Keratinocyte (primary cell): Measurements from ENCODE around the gene CHID1. TPM values are rescaled to one million over a fixed set of nuclear protein-coding genes. Genes with fewer than 3 reads are reported as not detected.

Source experiments
- DNase-seq: peaks from one replicate; pipeline ENCODE4 v3.0.0-alpha.2; 2011; ENCODE audit warnings: low read depth, missing footprints, low spot score
- FAIRE-seq: peaks from 2 replicates; lab custom pipeline; 2011; peaks lifted over from hg19 to GRCh38; lab: Jason Lieb, UNC
- H2AFZ ChIP-seq: 2 replicates; pipeline ENCODE4 v1.6.0; 2012; ENCODE audit warnings: low read length, control low read depth, inconsistent platforms; ENCODE audit not compliant: control insufficient read depth
- H3K27ac ChIP-seq: 2 replicates; pipeline ENCODE4 v1.5.1; 2011; ENCODE audit warnings: low read length; ENCODE audit not compliant: control insufficient read depth, insufficient read depth
- H3K27me3 ChIP-seq: 3 replicates; pipeline ENCODE4 v1.6.0; 2011; ENCODE audit warnings: low read length; ENCODE audit not compliant: control insufficient read depth, insufficient read depth; ENCODE audit errors: extremely low read depth
- H3K36me3 ChIP-seq, 2 experiments: 2 replicates in 1 of 2; 3 replicates in 1 of 2; pipeline ENCODE4 v1.5.1; 2011; ENCODE audit warnings: low read length in 2 of 2, mild to moderate bottlenecking in 1 of 2; ENCODE audit not compliant: control insufficient read depth in 2 of 2, insufficient read depth in 2 of 2; ENCODE audit errors: extremely low read depth in 1 of 2
- H3K4me1 ChIP-seq: 3 replicates; pipeline ENCODE4 v1.5.1; 2011; ENCODE audit warnings: low read length; ENCODE audit not compliant: control insufficient read depth, insufficient read depth; ENCODE audit errors: extremely low read depth
- H3K4me2 ChIP-seq: 3 replicates; pipeline ENCODE4 v1.6.0; 2011; ENCODE audit warnings: low read depth, low read length; ENCODE audit not compliant: control insufficient read depth, insufficient read depth; ENCODE audit errors: extremely low read depth
- H3K4me3 ChIP-seq, 3 experiments: fragments of 200-600 bp in 1 of 3; sonication (generic) in 1 of 3; 2 replicates in 2 of 3; 3 replicates in 1 of 3; pipeline ENCODE4 v1.5.1; 2011 to 2016; ENCODE audit warnings: low read length in 3 of 3, mild to moderate bottlenecking in 3 of 3, control low read depth in 2 of 3, inconsistent platforms in 1 of 3, low read depth in 1 of 3, mixed read lengths in 1 of 3, mixed run types in 1 of 3, moderate library complexity in 1 of 3; ENCODE audit not compliant: control insufficient read depth in 2 of 3, insufficient read depth in 2 of 3; ENCODE audit errors: extremely low read depth in 1 of 3
- H3K79me2 ChIP-seq: 2 replicates; pipeline ENCODE4 v1.6.0; 2012; ENCODE audit warnings: low read length; ENCODE audit not compliant: control insufficient read depth, insufficient read depth
- H3K9ac ChIP-seq: 3 replicates; pipeline ENCODE4 v1.6.0; 2011; ENCODE audit warnings: low read length; ENCODE audit not compliant: control insufficient read depth, insufficient read depth; ENCODE audit errors: extremely low read depth
- H3K9me1 ChIP-seq: 3 replicates; pipeline ENCODE4 v1.6.0; 2011; ENCODE audit warnings: low read length; ENCODE audit not compliant: control insufficient read depth, insufficient read depth; ENCODE audit errors: extremely low read depth
- H3K9me3 ChIP-seq: 2 replicates; pipeline ENCODE4 v1.5.1; 2012; ENCODE audit warnings: low read depth, low read length; ENCODE audit not compliant: control insufficient read depth
- H4K20me1 ChIP-seq: 3 replicates; pipeline ENCODE4 v1.6.0; 2011; ENCODE audit warnings: low read length; ENCODE audit not compliant: control insufficient read depth, insufficient read depth; ENCODE audit errors: extremely low read depth
- CTCF ChIP-seq, 3 experiments: IDR thresholded peaks in 1 of 3; conservative IDR thresholded peaks in 1 of 3; optimal IDR thresholded peaks in 1 of 3; 2 replicates in 2 of 3; 3 replicates in 1 of 3; pipeline versions ENCODE3 to v1.5.1; 2011; ENCODE audit warnings: low read length in 3 of 3, mild to moderate bottlenecking in 3 of 3, moderate library complexity in 2 of 3, control low read depth in 1 of 3, inconsistent platforms in 1 of 3; ENCODE audit not compliant: insufficient read depth in 2 of 3; ENCODE audit errors: extremely low read depth in 1 of 3
- EZH2 ChIP-seq: IDR thresholded peaks from one replicate; pipeline ENCODE4 v1.6.1; 2012; ENCODE audit warnings: inconsistent platforms, mild to moderate bottlenecking, low read length, moderate library complexity
- dilution Hi-C: fragments of 300-500 bp; cut with MboI; formaldehyde crosslinking; loops from one replicate; pipeline ENCODE4 v1.7.0; 2020; ENCODE audit warnings: low sequenced_read_pairs; ENCODE audit not compliant: extremely low pct_ligation_motif_present
- polyA plus RNA-seq, 5 experiments: library from polyadenylated mRNA; depleted of rRNA in 3 of 5; stranded (reverse) in 3 of 5; stranded (forward) in 1 of 5; unstranded in 1 of 5; fragments of >200 nt; gene quantifications; 1 replicate in 1 of 5; 2 replicates in 3 of 5; 3 replicates in 1 of 5; pipeline versions ENCODE4 v1.2.1 to v1.2.3, GENCODE V29; 2011 to 2012; ENCODE audit warnings: missing spikeins in 2 of 5, low read depth in 1 of 5, low replicate concordance in 1 of 5

Gene CHID1
- polyA plus RNA-seq, 1 donor (not counting 4 experiments of a cell fraction or from before 2014, with no cell fraction given) = 23.0 TPM

- no peaks in the 10 kb centered on the region for H4K20me1 ChIP-seq
- TF ChIP-seq CTCF (optimal IDR thresholded peaks at IDR 0.05 in 1 of 3, IDR thresholded peaks at IDR 0.05 in 1 of 3, conservative IDR thresholded peaks at IDR 0.05 in 1 of 3; ENCODE audit: extremely low read depth in 1 of 3, insufficient read depth in 2 of 3, low read length in 3 of 3) = no peak
- TF ChIP-seq EZH2 = no peak
- dilution Hi-C loops = no loop called here
- H3K4me1 ChIP-seq = peaks cover 12% of the 10 kb centered on the region
- no peaks in the 10 kb centered on the region for H3K27me3 ChIP-seq
- H3K27ac ChIP-seq = peak overlapping the region; percentile 20
- no peak for DNase-seq
- H3K9me1 ChIP-seq = no peaks in the 10 kb centered on the region
- peak overlapping the region; percentile 86 for H2AFZ ChIP-seq
- peak overlapping the region; percentile 77 for H3K9ac ChIP-seq
- H3K36me3 ChIP-seq = no peaks in the 10 kb centered on the region
- FAIRE-seq = no peak
- peak overlapping the region; percentile 76 to 96 (median 96) for H3K4me3 ChIP-seq
- H3K9me3 ChIP-seq = no peaks in the 10 kb centered on the region
- peaks cover 24% of the 10 kb centered on the region for H3K79me2 ChIP-seq
- H3K4me2 ChIP-seq = peak overlapping the region; percentile 74
Measured at GRCh38 chr11:910044-910588, 494 bp downstream of the CHID1 start.

- Histone ChIP-seq H3K79me2 (peaks cover 24% of the 10 kb centered on the region), H3K4me1 (peaks cover 12% of the 10 kb centered on the region), H3K4me2 (peak overlapping the region; percentile 74), H4K20me1 (no peaks in the 10 kb centered on the region), H3K9me3 (no peaks in the 10 kb centered on the region), H3K36me3 (peaks cover under 1 to 3% of the 10 kb centered on the region in 2 experiments), H3K9me1 (no peaks in the 10 kb centered on the region), H3K9ac (no peak overlapping the region), H3K27ac (no peak overlapping the region), H3K27me3 (no peaks in the 10 kb centered on the region), H2AFZ (no peak overlapping the region), H3K4me3 (peak overlapping the region; percentile 76 to 96 (median 96))
- DNase-seq = no peak
- TF ChIP-seq CTCF (optimal IDR thresholded peaks at IDR 0.05 in 1 of 3, IDR thresholded peaks at IDR 0.05 in 1 of 3, conservative IDR thresholded peaks at IDR 0.05 in 1 of 3; ENCODE audit: extremely low read depth in 1 of 3, insufficient read depth in 2 of 3, low read length in 3 of 3) (no peak), EZH2 (no peak)
- no peak for FAIRE-seq
- dilution Hi-C loops = no loop called here
Measured at GRCh38 chr11:909406-909805, 1.2 kb downstream of the CHID1 start.
